Gastroesophageal sphincter (tissue), 4 donors: Measurements from ENCODE around the gene ATP5F1E. TPM values are rescaled to one million over a fixed set of nuclear protein-coding genes. Genes with fewer than 3 reads are reported as not detected.

Experiments
- ATAC-seq: fragments of 150-250 bp; one replicate; pipeline ENCODE4 v1.9.1; 2016; ENCODE audit warnings: mild to moderate bottlenecking, moderate library complexity
- H3K27ac ChIP-seq, 4 donors: fragments of 200-600 bp; sonication (generic) in 3 of 4; 1 replicate in 3 of 4; 2 replicates in 1 of 4; pipeline ENCODE4 v1.5.1; 2016 to 2019
- H3K27me3 ChIP-seq: fragments of 200-600 bp; sonication (generic); one replicate; pipeline ENCODE4 v1.5.1; 2019
- H3K36me3 ChIP-seq, 2 donors: fragments of 200-600 bp; sonication (generic); one replicate each; pipeline ENCODE4 v1.5.1; 2019; ENCODE audit warnings: control low read depth in 1 of 2
- H3K4me1 ChIP-seq, 3 donors: fragments of 200-600 bp; sonication (generic); 1 replicate in 2 of 3; 2 replicates in 1 of 3; pipeline ENCODE4 v1.5.1; 2016 to 2019; ENCODE audit warnings: control low read depth in 2 of 3
- H3K4me3 ChIP-seq, 2 donors: fragments of 200-600 bp; sonication (generic); one replicate each; pipeline ENCODE4 v1.5.1; 2019; ENCODE audit warnings: mild to moderate bottlenecking in 1 of 2, moderate library complexity in 1 of 2
- H3K9me3 ChIP-seq, 3 donors: fragments of 200-600 bp; sonication (generic); one replicate each; pipeline ENCODE4 v1.5.1; 2017 to 2019; ENCODE audit warnings: control low read depth in 2 of 3
- EP300 ChIP-seq: sonication (generic); formaldehyde crosslinking; IDR thresholded peaks from one replicate; pipeline ENCODE4 v1.6.1; 2017; ENCODE audit warnings: antibody characterized with exemption, mild to moderate bottlenecking
- POLR2A ChIP-seq, 2 donors: fragments of 450-650 bp; IDR thresholded peaks; one replicate each; pipeline ENCODE4 v1.6.1; 2017; ENCODE audit warnings: antibody characterized with exemption in 2 of 2, mild to moderate bottlenecking in 2 of 2, moderate library complexity in 1 of 2
- POLR2AphosphoS5 ChIP-seq: sonication (generic); formaldehyde crosslinking; IDR thresholded peaks from one replicate; pipeline ENCODE4 v1.6.1; 2017; ENCODE audit warnings: antibody characterized with exemption
- WGBS, 2 donors: methylation state at CpG; one replicate each; pipeline ENCODE4 v1.1.5; 2018; ENCODE audit warnings: low coverage in 1 of 2; 5-methylcytosine and 5-hydroxymethylcytosine counted together
- total RNA-seq, 4 donors: library from RNA; depleted of rRNA; stranded (reverse); fragments of >200 nt; gene quantifications; one replicate each; pipeline ENCODE4 v1.1.0, GENCODE V29; 2016
- TF ChIP-seq, protein P1 (sequence below), 4 experiments: fragments of 200-600 bp in 2 of 4; fragments of 450-650 bp in 2 of 4; sonication (generic) in 1 of 4; IDR thresholded peaks; one replicate each; pipeline ENCODE4 v1.5.1; 2017 to 2019; ENCODE audit warnings: antibody characterized with exemption in 4 of 4, mild to moderate bottlenecking in 2 of 4, moderate library complexity in 2 of 4

The ATP5F1E gene
- total RNA-seq, 4 donors from 2014 or later, result 23.1 to 40.6 (median 35.4) TPM

DNA sequence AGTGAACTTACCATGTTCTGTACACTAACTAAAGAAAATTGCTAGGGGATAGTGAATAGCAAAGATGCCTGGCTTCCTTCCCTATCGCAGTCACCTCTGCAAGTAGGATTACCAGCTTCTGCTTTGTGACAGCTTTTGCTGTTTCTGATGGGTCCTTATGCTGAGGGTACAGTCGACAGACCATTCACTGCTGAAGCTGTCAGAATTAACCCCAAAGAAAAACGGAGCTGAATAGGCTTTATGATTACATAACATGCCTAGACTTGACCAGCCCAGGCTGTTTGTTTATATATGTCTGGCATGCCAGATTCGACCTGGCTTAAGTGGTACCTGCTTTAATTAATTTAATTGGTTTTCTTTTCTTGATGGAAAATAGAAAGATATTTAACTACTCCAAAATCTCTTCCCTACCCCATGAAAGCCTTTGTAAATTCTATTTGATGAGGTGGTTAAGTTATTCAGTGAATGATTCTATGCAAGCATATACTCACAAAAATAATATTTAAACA is 32.1 kb upstream of the ATP5F1E start:
- H3K9me3 ChIP-seq, result no peaks in the 10 kb centered on the region
- H3K27me3 ChIP-seq, result no peaks in the 10 kb centered on the region
- no peaks in the 10 kb centered on the region for H3K36me3 ChIP-seq
- no peak for ATAC-seq
- TF ChIP-seq EP300 (no peak), POLR2A (IDR thresholded peaks at IDR 0.05) (no peak), POLR2AphosphoS5 (no peak)
- TF ChIP-seq, protein P1, sequence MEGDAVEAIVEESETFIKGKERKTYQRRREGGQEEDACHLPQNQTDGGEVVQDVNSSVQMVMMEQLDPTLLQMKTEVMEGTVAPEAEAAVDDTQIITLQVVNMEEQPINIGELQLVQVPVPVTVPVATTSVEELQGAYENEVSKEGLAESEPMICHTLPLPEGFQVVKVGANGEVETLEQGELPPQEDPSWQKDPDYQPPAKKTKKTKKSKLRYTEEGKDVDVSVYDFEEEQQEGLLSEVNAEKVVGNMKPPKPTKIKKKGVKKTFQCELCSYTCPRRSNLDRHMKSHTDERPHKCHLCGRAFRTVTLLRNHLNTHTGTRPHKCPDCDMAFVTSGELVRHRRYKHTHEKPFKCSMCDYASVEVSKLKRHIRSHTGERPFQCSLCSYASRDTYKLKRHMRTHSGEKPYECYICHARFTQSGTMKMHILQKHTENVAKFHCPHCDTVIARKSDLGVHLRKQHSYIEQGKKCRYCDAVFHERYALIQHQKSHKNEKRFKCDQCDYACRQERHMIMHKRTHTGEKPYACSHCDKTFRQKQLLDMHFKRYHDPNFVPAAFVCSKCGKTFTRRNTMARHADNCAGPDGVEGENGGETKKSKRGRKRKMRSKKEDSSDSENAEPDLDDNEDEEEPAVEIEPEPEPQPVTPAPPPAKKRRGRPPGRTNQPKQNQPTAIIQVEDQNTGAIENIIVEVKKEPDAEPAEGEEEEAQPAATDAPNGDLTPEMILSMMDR (IDR thresholded peaks at IDR 0.05), result no peak
- WGBS, 2 donors, result 4 to 17% methylated on average over 4 of the region's 4 CpGs
- peak overlapping the region in 3 of 4 donors; percentile 29 to 66 (median 33) for H3K27ac ChIP-seq
- no peak overlapping the region for H3K4me3 ChIP-seq
- peaks cover 0 to 13% (median 4%) of the 10 kb centered on the region in 3 donors for H3K4me1 ChIP-seq

DNA sequence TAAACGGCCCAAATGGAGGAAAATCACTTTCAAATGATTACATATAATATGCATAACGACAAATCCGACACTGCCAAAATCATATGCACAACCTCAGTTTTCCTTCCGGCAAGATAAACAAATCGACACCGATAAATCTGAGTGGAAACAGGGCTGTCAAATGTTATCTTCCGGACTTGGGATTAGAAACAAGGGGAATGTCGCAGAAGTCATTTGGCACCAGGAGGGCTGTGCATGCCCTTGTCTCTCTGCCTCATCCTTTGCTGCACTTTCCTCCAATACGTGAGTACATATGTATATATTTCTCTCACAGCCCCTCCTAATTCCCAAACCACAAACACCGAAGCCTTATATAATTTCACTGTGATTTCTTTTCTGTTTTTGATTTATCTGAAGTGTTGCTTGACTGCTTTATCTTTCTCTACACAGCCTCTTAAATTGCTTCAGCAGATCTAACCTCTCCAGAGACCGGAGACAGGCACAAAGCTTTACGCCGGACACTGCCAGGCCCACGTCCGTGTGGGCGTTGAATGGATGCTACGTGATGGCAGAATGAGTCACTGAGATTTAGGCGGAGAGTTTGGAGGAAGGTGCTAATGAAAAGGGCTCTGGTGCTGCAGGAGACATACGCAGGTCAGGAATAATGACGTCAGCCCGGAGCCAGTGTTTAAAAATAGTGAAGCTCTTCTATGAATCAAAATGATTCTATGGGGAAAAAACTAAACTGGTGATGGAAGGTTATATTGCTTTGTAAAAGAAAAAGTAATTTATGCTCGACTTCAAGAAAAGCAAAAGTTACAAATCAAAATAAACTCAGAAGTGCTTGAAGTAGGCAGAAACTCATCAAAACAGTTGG is 31.5 kb upstream of the ATP5F1E start:
- ATAC-seq, result peak; percentile 89
- TF ChIP-seq EP300, result no peak
- TF ChIP-seq, protein P1 (IDR thresholded peaks at IDR 0.05), result no peak
- TF ChIP-seq POLR2A (IDR thresholded peaks at IDR 0.05), result no peak
- TF ChIP-seq POLR2AphosphoS5, result peak; percentile 48

DNA sequence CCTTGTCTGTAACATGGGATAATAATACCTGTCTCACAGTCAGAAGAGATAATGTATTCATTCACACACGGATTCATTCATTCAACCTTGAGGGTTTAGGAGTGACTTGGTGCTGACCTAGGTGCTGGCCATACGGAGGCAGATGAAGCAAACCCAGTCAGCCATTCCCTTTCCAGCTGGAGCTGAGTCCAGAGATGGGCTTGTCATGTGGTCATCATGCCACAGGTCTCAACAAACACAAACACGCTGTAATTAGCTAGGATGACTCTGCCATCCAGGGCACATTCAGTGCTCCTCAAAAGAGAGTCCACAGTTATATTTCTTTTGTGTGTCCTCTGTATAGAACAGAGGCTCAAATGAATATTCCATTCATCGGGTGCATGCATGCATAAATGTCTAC is 29.9 kb upstream of the ATP5F1E start:
- H3K27ac ChIP-seq, result no peak overlapping the region
- H3K36me3 ChIP-seq, result no peaks in the 10 kb centered on the region
- no peak for ATAC-seq
- peaks cover 0 to 13% (median 4%) of the 10 kb centered on the region in 3 donors for H3K4me1 ChIP-seq
- no peak overlapping the region for H3K4me3 ChIP-seq
- H3K27me3 ChIP-seq, result no peaks in the 10 kb centered on the region
- 45 to 67% methylated on average over 1 to 3 of the region's 4 CpGs for WGBS, 2 donors
- TF ChIP-seq, protein P1 (IDR thresholded peaks at IDR 0.05), result no peak
- TF ChIP-seq POLR2AphosphoS5 (no peak), POLR2A (IDR thresholded peaks at IDR 0.05) (no peak), EP300 (no peak)
- H3K9me3 ChIP-seq, result no peaks in the 10 kb centered on the region

More for the DNA sequence above, 31.5 kb upstream of the ATP5F1E start:
- Histone ChIP-seq H3K4me3 (no peak overlapping the region), H3K4me1 (peaks cover 0 to 13% (median 4%) of the 10 kb centered on the region in 3 donors), H3K27ac (peak overlapping the region in 3 of 4 donors; percentile 29 to 66 (median 33)), H3K9me3 (no peaks in the 10 kb centered on the region), H3K27me3 (no peaks in the 10 kb centered on the region), H3K36me3 (no peaks in the 10 kb centered on the region)
- 24 to 29% methylated on average over 19 to 21 of the region's 22 CpGs for WGBS, 2 donors

DNA sequence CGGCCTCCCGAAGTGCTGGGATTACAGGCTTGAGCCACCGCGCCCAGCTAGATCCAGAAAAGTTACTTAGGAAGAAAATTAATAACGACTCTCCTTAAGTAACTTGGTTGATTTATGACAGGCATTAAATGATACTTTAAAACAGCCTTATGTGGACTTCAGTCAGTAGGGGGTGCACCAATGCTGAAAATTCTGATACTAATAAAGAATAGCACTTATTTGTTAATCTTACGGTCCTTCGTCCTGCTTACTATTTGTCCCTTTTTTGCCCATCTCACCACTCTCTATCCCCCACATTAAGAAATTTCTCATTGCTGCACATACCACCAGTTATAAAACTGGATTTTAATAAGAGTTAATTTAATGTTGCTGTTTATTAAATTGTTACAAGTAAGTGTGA is 23.2 kb upstream of the ATP5F1E start:
- no peak for ATAC-seq
- no peaks in the 10 kb centered on the region for H3K9me3 ChIP-seq
- WGBS, 2 donors, result 21 to 43% methylated on average over 3 to 5 of the region's 7 CpGs
- TF ChIP-seq POLR2AphosphoS5, result no peak
- TF ChIP-seq, protein P1 (IDR thresholded peaks at IDR 0.05), result peak in 2 of 4 experiments; percentile 22 to 32
- H3K36me3 ChIP-seq, result no peaks in the 10 kb centered on the region
- peaks cover 16% of the 10 kb centered on the region for H3K27me3 ChIP-seq
- no peak overlapping the region for H3K4me3 ChIP-seq
- H3K4me1 ChIP-seq, result no peaks in the 10 kb centered on the region
- H3K27ac ChIP-seq, result no peak overlapping the region
